ENCODE results near the gene TFAM. TPM values are rescaled to one million over a fixed set of nuclear protein-coding genes. Genes with fewer than 3 reads are reported as not detected.
"Not testable (repeated sequence)": the region's sequence is repeated elsewhere in the genome, so short reads cannot be mapped to it uniquely, and the experiment has no call there.

TFAM gene
- total RNA-seq, 1 donor from 2014 or later: 43.4 TPM

DNA sequence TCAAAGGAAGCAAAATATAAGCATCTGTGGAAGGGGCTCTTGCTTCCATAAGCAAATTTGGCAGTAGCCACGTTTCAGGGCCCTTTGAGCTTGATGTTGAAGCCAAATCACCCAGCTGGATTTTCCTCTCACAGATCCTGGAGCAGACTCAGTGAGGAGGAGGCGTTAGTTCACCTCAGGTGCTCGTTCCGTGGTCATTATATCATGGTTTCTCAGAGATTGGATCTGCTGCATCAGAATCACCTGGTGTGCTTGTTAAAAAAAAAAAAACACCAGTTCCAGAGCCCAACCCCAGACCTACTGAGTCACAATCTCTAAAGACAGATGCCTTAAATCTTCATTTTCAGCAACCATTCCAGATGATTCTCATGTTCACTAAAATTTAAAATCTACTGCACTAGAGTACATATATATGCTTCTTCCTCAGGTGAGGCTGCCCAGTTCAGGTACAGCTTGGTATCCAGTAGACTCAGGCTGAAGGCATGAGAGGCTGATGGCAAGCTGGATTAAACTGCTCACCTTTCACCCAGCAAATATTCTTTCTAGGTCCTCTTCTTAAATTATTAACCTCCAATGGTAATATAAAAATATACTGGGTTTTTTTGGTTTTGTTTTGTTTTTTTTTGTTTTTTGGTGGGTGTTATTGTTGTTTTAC is 24.9 kb downstream of the TFAM start:
- H3K4me3 ChIP-seq (ENCODE audit: low read depth, low read length): no peak overlapping the region
- TF ChIP-seq, protein P1, sequence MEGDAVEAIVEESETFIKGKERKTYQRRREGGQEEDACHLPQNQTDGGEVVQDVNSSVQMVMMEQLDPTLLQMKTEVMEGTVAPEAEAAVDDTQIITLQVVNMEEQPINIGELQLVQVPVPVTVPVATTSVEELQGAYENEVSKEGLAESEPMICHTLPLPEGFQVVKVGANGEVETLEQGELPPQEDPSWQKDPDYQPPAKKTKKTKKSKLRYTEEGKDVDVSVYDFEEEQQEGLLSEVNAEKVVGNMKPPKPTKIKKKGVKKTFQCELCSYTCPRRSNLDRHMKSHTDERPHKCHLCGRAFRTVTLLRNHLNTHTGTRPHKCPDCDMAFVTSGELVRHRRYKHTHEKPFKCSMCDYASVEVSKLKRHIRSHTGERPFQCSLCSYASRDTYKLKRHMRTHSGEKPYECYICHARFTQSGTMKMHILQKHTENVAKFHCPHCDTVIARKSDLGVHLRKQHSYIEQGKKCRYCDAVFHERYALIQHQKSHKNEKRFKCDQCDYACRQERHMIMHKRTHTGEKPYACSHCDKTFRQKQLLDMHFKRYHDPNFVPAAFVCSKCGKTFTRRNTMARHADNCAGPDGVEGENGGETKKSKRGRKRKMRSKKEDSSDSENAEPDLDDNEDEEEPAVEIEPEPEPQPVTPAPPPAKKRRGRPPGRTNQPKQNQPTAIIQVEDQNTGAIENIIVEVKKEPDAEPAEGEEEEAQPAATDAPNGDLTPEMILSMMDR (conservative IDR thresholded peaks at IDR 0.05; ENCODE audit: low read depth, low read length): no peak
- DNase-seq (ENCODE audit: low read depth): no peak

DNA sequence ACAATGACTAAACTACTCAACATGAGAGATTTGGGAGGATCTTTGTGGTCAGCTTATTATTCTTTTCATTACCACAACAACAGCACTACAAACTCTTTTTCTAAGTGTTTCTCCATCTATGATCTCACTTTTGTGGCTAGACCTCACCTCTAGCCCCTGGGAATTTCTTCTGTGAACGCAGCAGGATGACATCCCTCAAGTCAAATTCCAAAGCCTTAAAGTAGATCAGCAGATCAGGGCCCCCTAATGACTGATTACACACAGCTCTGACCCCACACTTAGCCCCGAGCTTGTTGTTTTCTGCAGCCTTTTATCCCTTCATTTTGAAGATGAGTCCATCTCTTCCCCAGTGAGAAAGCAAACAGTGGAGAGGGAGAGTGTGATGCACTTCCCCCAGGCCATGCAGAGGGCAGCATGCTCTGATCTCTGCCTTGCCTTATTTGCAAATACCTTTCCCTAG is 27.3 kb downstream of the TFAM start:
- TF ChIP-seq, protein P1 (conservative IDR thresholded peaks at IDR 0.05; ENCODE audit: low read depth, low read length): peak; percentile 38
- no peak overlapping the region for H3K4me3 ChIP-seq (ENCODE audit: low read depth, low read length)
- DNase-seq (ENCODE audit: low read depth): peak; percentile 30

DNA sequence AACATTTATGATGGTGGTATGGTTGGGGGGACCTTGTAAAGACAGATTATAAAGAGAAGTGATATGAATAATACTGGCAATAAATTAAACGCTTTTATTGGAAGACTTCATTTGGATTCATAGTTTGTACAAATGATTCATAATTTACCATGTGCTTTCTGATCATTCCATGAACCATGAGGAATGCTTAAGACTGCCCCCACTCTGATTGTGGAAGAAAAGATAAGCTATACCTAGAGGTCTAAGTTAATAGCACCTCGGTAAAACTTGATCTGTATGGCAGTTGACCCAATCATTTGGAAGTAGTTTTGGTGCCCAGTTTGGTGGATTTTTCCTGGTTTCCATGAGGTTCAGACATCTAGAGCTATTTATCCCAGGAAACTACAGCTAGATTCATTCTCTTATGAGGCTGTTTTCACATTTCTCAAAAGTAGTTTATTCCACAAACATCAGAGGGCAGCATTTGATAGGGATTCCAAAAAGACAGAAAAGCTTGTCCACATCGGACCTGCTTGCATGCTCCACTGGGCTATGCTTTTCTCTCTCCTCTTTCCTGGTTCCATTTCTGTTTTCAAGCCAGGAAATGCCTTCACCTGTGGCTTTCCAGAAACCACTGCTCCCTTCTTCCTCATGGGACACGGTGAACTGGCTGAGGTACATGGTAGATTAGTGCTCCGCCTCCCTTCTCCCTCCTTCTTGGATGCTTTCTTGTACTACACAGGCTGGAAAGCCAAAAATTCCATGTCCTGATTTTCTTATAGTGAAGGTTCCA is 29.2 kb downstream of the TFAM start:
- H3K4me3 ChIP-seq (ENCODE audit: low read depth, low read length): peak overlapping the region; percentile 27
- peak; percentile 77 for DNase-seq (ENCODE audit: low read depth)
- TF ChIP-seq, protein P1 (conservative IDR thresholded peaks at IDR 0.05; ENCODE audit: low read depth, low read length): peak; percentile 73

DNA sequence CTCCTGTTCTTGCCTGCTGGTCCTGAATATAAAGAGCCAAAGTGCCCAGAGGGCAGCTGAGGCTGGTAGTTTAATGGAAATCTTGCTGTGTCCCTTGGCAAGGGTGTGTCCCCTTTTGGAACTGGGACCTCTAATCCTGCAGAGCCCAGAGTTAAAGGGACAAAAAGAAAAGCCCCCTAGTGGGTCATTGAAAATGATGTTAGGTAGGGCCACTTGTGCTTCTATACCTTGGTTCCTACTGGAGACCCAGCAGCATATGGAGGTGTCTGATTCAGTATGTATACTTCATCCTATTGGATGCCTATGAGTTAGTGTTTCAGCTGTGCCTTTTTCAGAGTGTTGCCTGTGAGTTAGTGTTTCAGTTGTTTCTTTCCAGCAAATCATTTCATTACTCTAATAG is 30.5 kb downstream of the TFAM start:
- TF ChIP-seq, protein P1 (conservative IDR thresholded peaks at IDR 0.05; ENCODE audit: low read depth, low read length): peak; percentile 13
- no peak for DNase-seq (ENCODE audit: low read depth)
- H3K4me3 ChIP-seq (ENCODE audit: low read depth, low read length): no peak overlapping the region

DNA sequence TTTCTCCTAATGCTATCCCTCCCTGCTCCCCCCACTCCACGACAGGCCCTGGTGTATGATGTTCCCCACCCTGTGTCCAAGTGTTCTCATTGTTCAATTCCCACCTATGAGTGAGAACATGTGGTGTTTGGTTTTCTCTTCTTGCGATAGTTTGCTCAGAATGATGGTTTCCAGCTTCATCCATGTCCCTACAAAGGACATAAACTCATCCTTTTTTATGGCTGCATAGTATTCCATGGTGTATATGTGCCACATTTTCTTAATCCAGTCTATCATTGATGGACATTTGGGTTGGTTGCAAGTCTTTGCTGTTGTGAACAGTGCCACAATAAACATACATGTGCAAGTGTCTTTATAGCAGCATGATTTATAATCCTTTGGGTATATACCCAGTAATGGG is 32.7 kb downstream of the TFAM start:
- H3K4me3 ChIP-seq (ENCODE audit: low read depth, low read length); DNase-seq (ENCODE audit: low read depth): not testable (repeated sequence)

DNA sequence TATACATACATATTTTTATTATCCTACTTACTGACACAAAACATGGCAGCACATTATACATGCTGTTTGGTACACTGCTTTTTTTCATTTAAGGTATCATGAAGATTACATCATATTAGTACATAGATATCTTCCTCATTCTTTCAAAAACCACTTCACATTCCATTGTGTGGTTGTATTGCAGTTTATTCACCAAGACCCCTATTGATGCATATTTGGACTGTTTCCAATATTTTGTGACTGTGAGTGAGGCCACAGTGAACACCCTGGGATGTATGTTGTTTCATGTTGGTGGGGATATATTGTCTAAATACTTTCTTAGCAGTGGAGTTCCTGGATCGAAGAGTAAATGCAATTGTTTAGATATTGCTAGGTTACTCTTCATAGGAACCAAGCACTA is 39.0 kb downstream of the TFAM start:
- TF ChIP-seq, protein P1 (conservative IDR thresholded peaks at IDR 0.05; ENCODE audit: low read depth, low read length): no peak
- DNase-seq (ENCODE audit: low read depth): no peak
- H3K4me3 ChIP-seq (ENCODE audit: low read depth, low read length): no peak overlapping the region

DNA sequence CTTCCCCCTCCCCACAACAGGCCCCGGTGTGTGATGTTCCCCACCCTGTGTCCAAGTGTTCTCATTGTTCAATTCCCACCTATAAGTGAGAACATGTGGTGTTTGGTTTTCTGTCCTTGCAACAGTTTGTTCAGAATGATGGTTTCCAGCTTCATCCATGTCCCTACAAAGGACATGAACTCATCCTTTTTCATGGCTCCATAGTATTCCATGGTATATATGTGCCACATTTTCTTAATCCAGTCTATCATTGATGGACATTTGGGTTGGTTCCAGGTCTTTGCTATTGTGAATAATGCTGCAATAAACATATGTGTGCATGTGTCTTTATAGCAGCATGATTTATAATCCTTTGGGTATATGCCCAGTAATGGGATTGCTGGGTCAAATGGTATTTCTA is 43.2 kb downstream of the TFAM start:
- DNase-seq (ENCODE audit: low read depth); H3K4me3 ChIP-seq (ENCODE audit: low read depth, low read length): not testable (repeated sequence)

DNA sequence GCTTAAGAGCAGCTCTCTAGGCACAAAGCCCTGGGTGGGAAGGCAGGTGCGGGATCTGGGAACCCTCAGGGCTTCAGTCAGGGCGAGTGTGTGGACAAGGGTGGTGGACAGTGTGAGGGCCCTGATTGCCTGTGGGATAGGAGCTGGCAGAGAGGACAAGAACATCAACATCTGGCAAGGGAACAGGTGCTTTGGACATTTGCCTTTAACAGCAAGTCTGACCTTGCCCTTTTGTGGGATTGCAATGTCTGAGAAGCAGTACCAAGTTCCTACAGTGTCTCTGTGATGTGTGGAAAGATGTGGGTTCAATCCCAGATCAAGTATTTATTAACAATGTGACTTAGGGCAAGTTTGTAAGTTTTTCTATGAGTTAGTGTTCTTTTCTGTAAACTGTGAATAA is 46.7 kb downstream of the TFAM start:
- no peak overlapping the region for H3K4me3 ChIP-seq (ENCODE audit: low read depth, low read length)
- DNase-seq (ENCODE audit: low read depth): no peak
- TF ChIP-seq, protein P1 (conservative IDR thresholded peaks at IDR 0.05; ENCODE audit: low read depth, low read length): no peak
